Fibroblast of gingiva (primary cell): ENCODE results near the gene RNF181.
"Not testable (repeated sequence)": the region's sequence is repeated elsewhere in the genome, so short reads cannot be mapped to it uniquely, and the experiment has no call there.

Source experiments
- DNase-seq: peaks from one replicate; pipeline ENCODE4 v3.0.0-alpha.2; 2011; ENCODE audit warnings: low read depth

The RNF181 gene

DNA sequence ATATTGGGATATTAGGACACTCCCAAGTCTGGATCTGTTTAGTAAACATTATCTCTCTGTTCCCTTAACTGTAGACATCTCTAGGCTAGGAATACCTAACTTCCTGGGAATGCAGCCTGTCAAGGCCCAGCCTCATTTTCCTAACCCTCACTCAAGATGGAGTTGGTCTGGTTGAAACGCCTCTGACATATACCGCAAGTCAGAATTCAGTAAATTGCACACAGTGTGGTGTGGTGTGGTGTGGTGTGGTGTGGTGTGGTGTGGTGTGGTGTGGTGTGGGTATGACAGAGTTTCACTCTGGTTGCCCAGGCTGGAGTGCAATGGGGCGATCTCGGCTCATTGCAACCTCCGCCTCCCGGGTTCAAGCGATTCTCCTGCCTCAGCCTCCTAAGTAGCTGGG, 19.2 kb downstream of the RNF181 start:
- DNase-seq = not testable (repeated sequence)

DNA sequence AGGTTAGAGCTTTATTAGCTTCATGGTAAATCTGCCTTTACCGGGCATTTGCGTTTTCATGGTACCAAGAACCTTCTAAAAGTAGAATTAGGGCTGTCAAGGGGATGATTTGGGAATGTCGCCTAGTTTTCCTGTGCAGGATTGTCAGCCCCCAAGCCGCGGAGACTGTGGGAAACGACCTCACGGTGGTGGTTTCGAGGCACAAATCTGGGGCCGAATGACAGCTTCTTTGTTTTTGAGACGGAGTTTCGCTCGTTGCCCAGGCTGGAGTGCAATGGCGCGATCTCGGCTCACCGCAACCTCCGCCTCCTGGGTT, 19.8 kb downstream of the RNF181 start:
- DNase-seq = no peak

DNA sequence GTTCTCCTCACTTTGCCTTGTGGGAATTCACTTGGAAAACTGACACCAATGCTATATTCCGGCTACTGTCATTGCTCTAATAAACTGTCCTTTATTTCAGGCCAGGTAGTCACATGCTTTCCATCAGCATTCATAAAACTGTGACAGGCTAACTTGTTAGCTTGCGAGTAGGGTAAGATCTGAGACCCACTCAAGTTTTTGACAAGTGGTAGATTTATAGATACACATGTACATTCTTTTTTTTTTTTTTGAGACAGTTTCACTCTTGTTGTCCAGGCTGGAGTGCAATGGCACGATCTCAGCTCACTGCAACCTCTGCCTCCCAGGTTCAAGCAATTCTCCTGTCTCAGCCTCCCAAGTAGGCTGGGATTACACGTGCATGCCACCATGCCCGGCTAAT, 22.2 kb downstream of the RNF181 start:
- DNase-seq = not testable (repeated sequence)

DNA sequence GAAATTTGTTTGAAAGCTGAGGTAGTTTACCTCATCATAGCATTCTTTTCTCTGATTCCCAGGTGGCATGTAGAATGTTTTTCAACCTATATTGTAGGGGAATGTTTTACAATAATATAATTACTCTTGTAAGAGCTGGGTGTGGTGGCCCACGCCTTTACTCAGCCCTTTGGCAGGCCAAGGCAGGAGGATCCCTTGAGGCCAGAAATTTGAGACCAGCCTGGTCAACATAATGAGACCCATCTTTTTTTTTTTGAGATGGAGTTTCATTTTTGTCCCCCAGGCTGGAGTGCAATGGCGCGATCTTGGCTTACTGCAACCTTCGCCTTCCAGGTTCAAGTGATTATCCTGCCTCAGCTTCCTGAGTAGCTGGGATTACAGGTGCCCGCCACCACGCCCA, 24.1 kb downstream of the RNF181 start:
- DNase-seq = peak; percentile 38

DNA sequence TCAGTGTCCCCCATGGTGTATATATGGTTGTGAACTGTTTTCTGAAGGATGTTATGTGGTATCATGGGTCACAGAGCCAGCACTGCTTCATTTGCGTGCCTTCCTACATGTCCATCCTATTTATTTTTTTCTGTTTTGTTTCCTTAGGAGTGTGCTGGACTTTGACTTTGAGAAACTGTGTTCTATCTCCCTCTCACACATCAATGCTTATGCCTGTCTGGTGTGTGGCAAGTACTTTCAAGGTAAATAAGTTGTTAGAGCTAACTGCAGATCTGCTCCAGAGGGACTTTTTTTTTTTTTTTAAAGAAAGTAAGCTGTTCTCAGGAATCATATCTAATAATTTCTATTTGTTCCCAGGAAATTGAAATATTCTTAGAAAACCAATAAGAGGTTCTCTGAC, 25.8 kb downstream of the RNF181 start:
- DNase-seq = no peak

DNA sequence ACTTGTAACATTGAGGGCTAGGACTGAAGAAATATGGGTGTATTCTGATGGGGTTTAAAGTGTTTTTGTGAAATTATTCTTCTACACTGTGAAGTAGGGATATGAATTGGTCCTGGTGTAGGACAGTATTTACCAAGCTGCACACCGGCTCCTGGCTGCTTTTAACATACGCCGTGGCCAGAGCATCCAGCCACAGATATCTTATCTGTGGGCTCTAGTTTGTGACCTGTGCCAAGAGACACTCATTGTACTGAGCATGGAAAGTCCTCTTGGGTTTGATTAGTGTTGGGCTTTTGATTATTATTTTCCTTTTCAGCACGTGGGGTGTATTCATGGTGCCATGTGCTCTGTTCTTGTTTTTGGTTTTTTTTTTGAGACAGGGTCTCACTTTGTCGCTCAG, 28.4 kb downstream of the RNF181 start:
- DNase-seq = no peak

DNA sequence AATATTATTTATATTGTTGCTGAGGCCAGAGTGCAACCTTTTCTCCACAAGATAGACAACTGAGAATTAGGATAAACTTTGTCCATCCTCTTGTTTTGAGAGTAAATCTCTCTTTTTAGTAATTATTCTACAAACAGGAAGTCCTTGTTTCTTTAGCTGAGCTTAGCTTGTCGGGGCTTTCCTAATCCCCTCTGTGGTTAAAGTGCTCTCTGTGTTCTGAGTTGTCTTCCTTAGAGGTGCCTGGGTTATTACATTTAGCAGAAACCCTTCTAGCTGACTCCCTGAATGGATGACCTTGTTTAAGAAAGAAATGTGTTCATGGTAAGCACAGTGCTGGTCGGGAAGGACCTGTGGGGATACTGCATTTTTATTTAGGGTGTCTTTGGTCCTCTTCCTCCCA, 33.1 kb downstream of the RNF181 start:
- no peak for DNase-seq

DNA sequence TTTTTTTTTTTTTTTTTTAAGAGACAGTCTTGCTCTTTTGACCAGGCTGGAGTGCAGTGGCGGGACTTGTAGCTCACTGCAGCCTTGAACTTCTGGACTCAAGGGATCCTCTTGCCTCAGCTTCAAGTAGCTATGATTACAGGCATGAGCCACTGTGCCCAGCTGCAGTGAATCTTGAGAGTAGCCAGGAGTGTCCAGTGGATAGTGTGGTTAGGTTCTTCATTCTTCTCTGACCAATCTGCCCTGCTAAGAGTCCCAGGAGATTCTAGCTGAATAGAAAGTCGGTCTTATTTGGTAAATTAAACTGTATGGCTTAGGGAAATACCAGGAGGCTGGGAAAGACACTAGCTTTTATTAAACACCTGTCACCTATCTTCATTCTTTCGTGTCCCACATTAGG, 35.8 kb downstream of the RNF181 start:
- DNase-seq = peak; percentile 16

DNA sequence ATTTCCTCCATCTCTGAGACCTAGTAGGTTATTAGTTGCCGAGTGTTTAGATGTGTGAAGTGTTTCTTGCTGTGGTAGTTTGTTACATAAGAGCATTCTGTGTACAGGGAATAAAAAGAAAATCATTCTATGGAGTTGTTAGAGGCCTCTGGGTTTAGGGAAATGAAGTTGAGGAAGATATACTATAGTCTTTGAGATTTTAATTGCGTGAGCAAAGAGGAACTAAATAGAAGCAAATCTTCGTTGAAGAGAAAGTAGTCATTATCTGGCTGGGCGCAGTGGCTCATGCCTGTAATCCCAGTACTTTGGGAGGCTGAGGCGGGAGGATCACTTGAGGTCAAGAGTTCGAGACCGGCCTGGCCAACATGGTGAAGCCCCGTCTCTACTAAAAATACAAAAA, 39.5 kb downstream of the RNF181 start:
- no peak for DNase-seq

DNA sequence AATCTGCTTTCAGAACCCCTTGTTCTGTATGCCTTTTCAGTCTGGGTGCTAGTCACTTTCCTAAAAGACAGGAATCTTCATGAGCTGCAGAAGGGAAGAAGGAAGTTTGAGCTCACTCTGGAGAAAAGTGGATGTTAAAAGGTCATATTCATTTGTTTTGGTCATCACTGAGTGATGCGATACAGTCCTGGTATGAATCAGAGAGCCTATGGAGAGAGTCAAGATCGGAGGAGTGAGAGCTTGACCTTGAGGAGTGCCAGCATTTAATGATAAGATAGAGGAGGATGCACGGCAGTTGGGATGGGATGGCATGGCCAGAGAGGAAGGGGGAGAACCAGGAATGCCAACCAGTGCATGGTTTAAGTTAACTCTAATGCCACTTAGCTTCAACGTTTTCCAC, 40.1 kb downstream of the RNF181 start:
- DNase-seq = no peak

DNA sequence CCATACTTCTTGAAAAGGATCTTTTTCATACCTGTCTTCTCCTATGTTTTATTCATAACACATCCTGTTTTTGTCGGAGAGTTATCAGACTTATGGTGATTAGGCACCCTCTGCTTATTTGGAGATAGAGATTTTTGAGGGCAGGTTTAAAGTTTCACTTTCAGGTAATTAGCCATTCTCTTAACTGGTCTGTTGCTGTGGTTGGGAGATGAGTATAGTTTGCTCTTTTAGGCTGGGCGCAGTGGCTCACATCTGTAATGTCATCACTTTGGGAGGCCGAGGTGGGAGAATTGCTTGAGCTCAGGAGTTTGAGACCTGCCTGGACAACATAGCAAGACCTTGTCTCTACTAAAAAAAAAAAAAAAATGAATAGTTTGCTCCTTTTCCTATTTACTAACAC, 47.2 kb downstream of the RNF181 start:
- DNase-seq = no peak

DNA sequence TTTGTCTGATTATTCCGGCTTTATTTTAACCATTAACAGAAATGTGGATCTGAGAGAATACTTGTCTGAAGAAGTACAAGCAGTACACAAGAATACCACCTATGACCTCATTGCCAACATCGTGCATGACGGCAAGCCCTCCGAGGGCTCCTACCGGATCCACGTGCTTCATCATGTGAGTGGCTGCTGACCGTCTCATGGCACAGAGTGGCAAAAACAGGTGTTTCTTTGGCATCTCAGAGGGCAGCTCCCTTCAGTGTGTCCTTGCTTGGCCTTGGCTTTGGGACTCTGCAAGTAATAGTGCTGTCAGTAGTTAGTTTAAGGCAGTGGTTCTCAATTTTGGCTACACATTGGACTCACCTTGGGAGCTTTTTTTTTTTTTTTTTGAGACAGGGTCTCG, 49.4 kb downstream of the RNF181 start:
- no peak for DNase-seq

DNA sequence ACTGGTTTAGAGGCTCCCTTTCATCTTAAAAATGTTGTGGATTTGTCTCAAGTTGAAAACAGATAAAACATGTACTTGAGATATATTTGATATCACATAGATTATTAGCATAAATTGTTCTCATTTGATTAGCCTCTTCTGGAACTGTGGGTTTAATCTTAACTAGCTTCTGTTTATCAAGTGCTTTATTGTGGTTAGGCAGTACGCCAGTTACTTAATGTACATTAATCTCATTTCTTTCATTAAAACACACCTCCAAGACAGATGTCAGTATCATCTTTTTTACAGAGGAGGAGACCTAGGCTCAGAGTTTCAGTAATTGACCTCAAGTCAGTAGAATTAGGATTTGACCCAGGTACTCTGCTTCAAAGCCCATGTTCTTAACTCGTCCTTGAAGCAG, 50.6 kb downstream of the RNF181 start:
- DNase-seq = no peak
